ENCODE measurements around the gene SCAPER.

The SCAPER gene

DNA sequence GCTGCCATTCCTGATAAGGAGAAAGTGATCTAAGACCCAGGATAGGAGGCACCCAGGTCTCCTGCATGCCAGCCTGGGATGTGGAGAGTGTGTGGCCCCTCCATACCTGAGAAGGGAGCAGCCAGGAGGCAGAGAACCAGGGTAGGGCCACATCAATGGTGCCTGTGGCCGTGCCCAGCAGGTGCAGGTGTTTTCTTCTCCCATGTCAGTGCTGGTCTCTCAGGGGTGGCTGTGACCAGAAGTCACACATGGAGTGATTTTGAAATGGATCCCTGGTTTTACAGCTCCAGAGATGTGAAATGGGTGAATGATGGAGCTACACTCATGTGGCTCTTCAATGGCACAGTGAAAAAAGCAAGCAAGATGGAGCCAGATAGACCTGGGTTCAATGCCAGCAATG is 571.8 kb downstream of the SCAPER start:
- TF ChIP-seq, protein P1, sequence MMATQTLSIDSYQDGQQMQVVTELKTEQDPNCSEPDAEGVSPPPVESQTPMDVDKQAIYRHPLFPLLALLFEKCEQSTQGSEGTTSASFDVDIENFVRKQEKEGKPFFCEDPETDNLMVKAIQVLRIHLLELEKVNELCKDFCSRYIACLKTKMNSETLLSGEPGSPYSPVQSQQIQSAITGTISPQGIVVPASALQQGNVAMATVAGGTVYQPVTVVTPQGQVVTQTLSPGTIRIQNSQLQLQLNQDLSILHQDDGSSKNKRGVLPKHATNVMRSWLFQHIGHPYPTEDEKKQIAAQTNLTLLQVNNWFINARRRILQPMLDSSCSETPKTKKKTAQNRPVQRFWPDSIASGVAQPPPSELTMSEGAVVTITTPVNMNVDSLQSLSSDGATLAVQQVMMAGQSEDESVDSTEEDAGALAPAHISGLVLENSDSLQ (IDR thresholded peaks at IDR 0.05), result no peak
- no peak for TF ChIP-seq SUZ12 (IDR thresholded peaks at IDR 0.05)
- no peak for TF ChIP-seq FOXK2 (IDR thresholded peaks at IDR 0.05)
- TF ChIP-seq ELF4 (IDR thresholded peaks at IDR 0.05), result no peak
- no peak for TF ChIP-seq L3MBTL2 (conservative IDR thresholded peaks at IDR 0.05)
- no peak for TF ChIP-seq FOXA1 (IDR thresholded peaks at IDR 0.05)
- POLR2A ChIA-PET, result interaction anchor here (0.7 to 1.0 kb wide), 2 partner anchors 11 to 22 kb away, joined by 3 read pairs; partner anchors contain the start of gene ETFA
- no peak for DNase-seq (ENCODE audit: extremely low spot score)
- CTCF ChIA-PET, result interaction anchor here (0.7 kb wide), 1 partner anchor 144 kb away, joined by 4 read pairs; no protein-coding TSS in a partner anchor

DNA sequence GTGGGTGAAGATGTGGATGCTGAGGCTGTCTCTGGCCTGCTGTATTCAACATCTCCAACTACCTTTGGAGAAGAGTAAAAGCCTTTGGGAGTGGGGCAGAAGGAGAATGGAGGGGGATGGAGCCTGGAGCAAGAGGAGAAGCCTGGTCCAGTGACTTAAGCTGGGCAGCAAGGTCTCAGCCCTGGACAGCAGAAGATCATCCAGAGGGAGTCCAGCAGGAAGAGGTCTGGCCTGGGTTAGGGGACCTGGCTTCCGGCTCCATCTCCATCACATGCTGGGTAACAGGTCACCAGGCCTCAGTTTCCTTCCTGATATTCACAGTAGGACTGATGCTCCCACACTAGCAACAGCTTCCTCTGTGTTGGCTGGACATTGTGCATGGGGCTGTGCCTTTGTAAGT is 572.3 kb downstream of the SCAPER start:
- TF ChIP-seq SUZ12 (IDR thresholded peaks at IDR 0.05) (no peak), SP1 (IDR thresholded peaks at IDR 0.05) (no peak), L3MBTL2 (conservative IDR thresholded peaks at IDR 0.05) (no peak), ARNT (IDR thresholded peaks at IDR 0.05) (no peak), BHLHE40 (IDR thresholded peaks at IDR 0.05; ENCODE audit: borderline replicate concordance) (no peak)
- ChIA-PET POLR2A (interaction anchor here (0.7 kb wide), 1 partner anchor 10 kb away, joined by 3 read pairs; no protein-coding TSS in a partner anchor), CTCF (interaction anchor here (0.7 kb wide), 1 partner anchor 144 kb away, joined by 4 read pairs; no protein-coding TSS in a partner anchor)
- DNase-seq (ENCODE audit: extremely low spot score), result no peak

DNA sequence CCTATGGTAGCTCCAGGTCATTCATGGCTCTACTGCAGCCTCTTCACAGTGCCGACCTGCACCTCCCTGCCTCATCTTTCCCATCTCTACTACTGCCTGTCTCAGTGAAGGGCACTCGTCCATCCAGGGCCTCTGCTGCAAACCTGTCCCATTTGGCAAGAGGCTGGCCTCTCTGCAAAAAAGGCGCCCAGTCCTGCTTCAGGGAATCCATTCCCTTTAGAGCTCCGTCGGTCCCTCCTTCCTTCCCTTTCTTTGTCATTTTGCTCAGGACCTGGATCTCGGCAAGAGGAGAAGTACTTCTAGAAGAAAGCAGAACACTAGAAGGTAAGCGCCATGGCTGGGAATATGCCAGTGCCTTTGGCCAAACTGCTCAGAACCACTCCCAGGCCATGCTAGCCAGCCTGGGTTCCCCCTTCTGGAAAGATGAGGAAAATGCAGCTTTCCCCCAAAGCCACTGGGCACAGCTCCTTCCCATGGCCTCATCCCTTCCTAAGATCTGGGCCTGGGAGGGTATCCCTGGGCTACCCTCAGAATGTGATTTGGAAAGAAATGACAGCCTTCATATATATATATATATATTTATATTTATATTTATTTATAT is 575.0 kb downstream of the SCAPER start:
- POLR2A ChIA-PET, result interaction anchor here (1.0 to 1.8 kb wide), 4 partner anchors 12 to 23 kb away, joined by 3 to 9 read pairs (median 3); partner anchors contain the start of gene ETFA
- DNase-seq (ENCODE audit: extremely low spot score), result peak; percentile 76
- TF ChIP-seq LEF1 (IDR thresholded peaks at IDR 0.05; ENCODE audit: borderline replicate concordance) (no peak), TARDBP (IDR thresholded peaks at IDR 0.05) (no peak), ZNF384 (IDR thresholded peaks at IDR 0.05) (no peak), CTBP1 (IDR thresholded peaks at IDR 0.05; ENCODE audit: borderline replicate concordance) (no peak), FOXA1 (IDR thresholded peaks at IDR 0.05) (no peak), SP1 (IDR thresholded peaks at IDR 0.05) (no peak), FOXK2 (IDR thresholded peaks at IDR 0.05) (no peak), ELF4 (IDR thresholded peaks at IDR 0.05) (no peak), NFRKB (IDR thresholded peaks at IDR 0.05) (no peak), ARNT (IDR thresholded peaks at IDR 0.05) (no peak), HDGF (IDR thresholded peaks at IDR 0.05; ENCODE audit: borderline replicate concordance) (no peak), FOXM1 (IDR thresholded peaks at IDR 0.05; ENCODE audit: borderline replicate concordance) (no peak), L3MBTL2 (conservative IDR thresholded peaks at IDR 0.05) (no peak), SUZ12 (IDR thresholded peaks at IDR 0.05) (no peak), BHLHE40 (IDR thresholded peaks at IDR 0.05; ENCODE audit: borderline replicate concordance) (no peak)
- TF ChIP-seq, protein P1 (IDR thresholded peaks at IDR 0.05), result no peak
- CTCF ChIA-PET, result interaction anchor here (0.8 to 2.0 kb wide), 12 partner anchors 8 to 136 kb away, joined by 3 to 9 read pairs (median 4); partner anchors contain the start of gene ETFA

DNA sequence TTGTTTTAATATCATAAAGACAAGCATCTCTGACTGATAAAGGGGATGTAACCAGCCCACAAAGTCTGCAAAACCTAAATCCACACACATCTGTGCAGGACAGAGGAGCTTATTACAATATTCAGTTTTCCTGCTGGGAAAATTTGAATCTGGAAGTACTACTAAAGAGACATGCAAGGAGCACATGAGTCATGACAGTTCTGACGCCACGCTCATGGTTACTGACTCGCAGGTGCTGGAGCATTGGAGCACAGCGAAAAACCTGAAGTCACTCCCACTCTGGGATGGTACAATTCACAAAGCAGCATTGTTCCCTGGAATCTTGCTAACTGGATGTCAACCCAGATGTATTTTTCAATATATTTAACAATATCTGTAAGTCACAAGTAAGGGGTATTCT is 576.2 kb downstream of the SCAPER start:
- CTCF ChIA-PET, result interaction anchor here (0.6 to 2.0 kb wide), 4 partner anchors 18 to 969 kb away, joined by 3 to 6 read pairs (median 3); partner anchors contain the start of gene ETFA
- POLR2A ChIA-PET, result interaction anchor here (1.0 to 1.8 kb wide), 2 partner anchors 8 to 18 kb away, joined by 7 to 9 read pairs; partner anchors contain the start of genes ETFA and ISL2
- DNase-seq (ENCODE audit: extremely low spot score), result no peak
- TF ChIP-seq ZNF384 (IDR thresholded peaks at IDR 0.05), result no peak
- TF ChIP-seq L3MBTL2 (conservative IDR thresholded peaks at IDR 0.05), result no peak
- no peak for TF ChIP-seq TARDBP (IDR thresholded peaks at IDR 0.05)
- no peak for TF ChIP-seq NFRKB (IDR thresholded peaks at IDR 0.05)
- TF ChIP-seq LEF1 (IDR thresholded peaks at IDR 0.05; ENCODE audit: borderline replicate concordance), result no peak
- TF ChIP-seq FOXA1 (IDR thresholded peaks at IDR 0.05), result no peak
- TF ChIP-seq ELF4 (IDR thresholded peaks at IDR 0.05), result no peak
- TF ChIP-seq FOXK2 (IDR thresholded peaks at IDR 0.05), result no peak
- TF ChIP-seq SP1 (IDR thresholded peaks at IDR 0.05), result no peak
- TF ChIP-seq ARNT (IDR thresholded peaks at IDR 0.05), result no peak
- no peak for TF ChIP-seq SUZ12 (IDR thresholded peaks at IDR 0.05)
- no peak for TF ChIP-seq HDGF (IDR thresholded peaks at IDR 0.05; ENCODE audit: borderline replicate concordance)
- TF ChIP-seq, protein P1 (IDR thresholded peaks at IDR 0.05), result no peak

DNA sequence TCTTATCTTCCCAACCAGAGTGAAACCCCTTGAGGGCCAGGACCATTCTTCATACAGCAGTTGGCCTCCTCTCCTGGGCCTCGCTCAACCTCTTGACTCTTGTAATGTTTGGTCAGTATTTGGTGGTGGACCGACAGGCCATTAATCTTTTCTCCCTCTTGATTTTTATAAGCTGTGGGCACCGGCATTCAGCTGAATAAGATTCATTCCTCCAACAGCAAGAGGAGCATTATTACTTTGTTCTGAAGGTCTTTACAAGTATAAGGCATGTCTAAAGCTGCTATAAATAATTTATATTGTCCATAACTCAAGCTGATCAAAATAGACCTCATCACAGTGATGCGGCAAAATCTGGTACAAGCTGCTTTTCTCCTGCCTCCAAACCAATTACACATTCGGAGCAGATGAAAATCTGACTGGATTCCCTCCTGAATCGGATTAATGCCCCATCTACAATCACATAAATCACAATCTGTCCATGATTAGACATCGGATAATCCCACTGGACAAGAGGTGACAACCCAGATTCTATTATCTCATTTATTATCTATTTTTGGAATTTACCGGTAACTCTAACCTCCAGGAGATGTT is 576.9 kb downstream of the SCAPER start:
- CTCF ChIA-PET, result interaction anchor here (0.7 to 2.0 kb wide), 4 partner anchors 15 to 192 kb away, joined by 3 to 6 read pairs (median 4); partner anchors contain the start of gene ETFA
- POLR2A ChIA-PET, result interaction anchor here (1.0 kb wide), 1 partner anchor 9 kb away, joined by 7 read pairs; the partner anchor contains the start of gene ISL2
- no peak for DNase-seq (ENCODE audit: extremely low spot score)
- TF ChIP-seq FOXM1 (IDR thresholded peaks at IDR 0.05; ENCODE audit: borderline replicate concordance) (no peak), FOXA1 (IDR thresholded peaks at IDR 0.05) (no peak)
- TF ChIP-seq, protein P1 (IDR thresholded peaks at IDR 0.05), result peak; percentile 58

Measured in HEK293T (cell line).